Neural crest cell (in vitro differentiated cells): ENCODE results near the gene MYCBPAP. TPM values are rescaled to one million over a fixed set of nuclear protein-coding genes. Genes with fewer than 3 reads are reported as not detected.

ENCODE experiments used
- DNase-seq: peaks from one replicate; pipeline ENCODE4 v3.0.0; 2021; ENCODE audit warnings: low read depth, mixed read lengths, low spot score
- H3K27ac Mint-ChIP-seq: one replicate; pipeline ENCODE4 v1.8.0; 2021; ENCODE audit warnings: mild to moderate bottlenecking, mixed read lengths; ENCODE audit not compliant: unreplicated experiment
- H3K27me3 Mint-ChIP-seq: 2 replicates; pipeline ENCODE4 v1.8.0; 2021; ENCODE audit warnings: low read depth, mild to moderate bottlenecking, mixed read lengths
- H3K36me3 Mint-ChIP-seq: 2 replicates; pipeline ENCODE4 v1.8.0; 2021; ENCODE audit warnings: low read depth, mild to moderate bottlenecking, mixed read lengths
- H3K4me1 Mint-ChIP-seq: 2 replicates; pipeline ENCODE4 v1.8.0; 2021; ENCODE audit warnings: mixed read lengths
- H3K4me3 Mint-ChIP-seq: one replicate; pipeline ENCODE4 v1.8.0; 2021; ENCODE audit warnings: mild to moderate bottlenecking, mixed read lengths
- H3K9me3 Mint-ChIP-seq: 2 replicates; pipeline ENCODE4 v1.8.0; 2021; ENCODE audit warnings: mixed read lengths
- total RNA-seq: library from RNA; stranded (reverse); gene quantifications from 2 replicates; pipeline ENCODE4 v1.2.1, GENCODE V29; 2021
- TF ChIP-seq, protein P1 (sequence below): fragments of 200-600 bp; sonication (generic); conservative IDR thresholded peaks from 2 replicates; pipeline ENCODE4 v1.5.0; 2021; ENCODE audit warnings: antibody characterized with exemption, mild to moderate bottlenecking

MYCBPAP gene
- total RNA-seq, 1 donor from 2014 or later = 1.2 TPM

DNA sequence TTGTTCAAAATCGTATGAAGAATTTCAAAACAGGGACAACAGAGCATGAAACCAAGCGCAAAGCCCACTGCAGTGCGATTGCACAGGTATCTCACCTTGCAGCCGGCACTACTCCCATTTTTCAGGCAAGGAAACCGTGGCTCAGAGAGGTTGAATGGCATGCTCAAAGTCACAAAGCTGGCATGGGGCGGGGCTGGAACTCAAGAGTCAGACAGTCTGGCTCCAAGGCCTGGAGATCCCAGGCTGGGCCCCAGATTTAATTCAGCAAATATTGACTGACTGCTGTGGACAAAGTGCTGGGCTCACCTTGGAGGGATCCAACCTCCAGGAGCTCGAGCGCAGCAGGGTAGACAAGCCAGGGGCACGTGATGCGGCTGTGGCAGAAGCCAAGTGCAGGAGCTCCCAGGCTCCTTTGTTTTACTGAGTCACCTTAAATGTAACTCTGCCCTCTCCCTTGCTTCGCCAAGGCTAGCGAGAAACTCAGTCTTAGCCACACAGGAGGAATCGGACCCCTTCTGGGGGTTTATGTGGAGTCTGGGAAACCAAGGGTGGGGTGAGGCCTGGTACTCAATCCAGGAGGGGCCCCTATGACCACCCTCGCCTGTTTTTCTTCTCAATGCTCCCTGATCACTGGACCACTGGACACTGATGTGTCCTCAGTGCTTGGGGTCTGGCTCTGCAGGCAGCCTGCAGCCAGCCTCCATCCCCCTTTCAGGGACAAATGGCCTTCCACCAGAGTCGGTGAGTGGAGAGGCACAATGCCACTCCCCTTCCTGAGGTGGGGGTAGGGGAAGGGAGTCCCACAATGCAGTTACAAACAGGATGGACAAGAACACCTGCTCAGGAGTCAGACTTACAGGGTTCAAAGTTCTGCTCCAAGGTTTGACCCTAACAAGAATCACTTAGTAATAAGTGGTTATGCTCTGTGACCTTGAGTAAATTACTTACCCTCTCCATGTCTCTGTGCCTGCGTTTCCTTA, 34.8 kb downstream of the MYCBPAP start:
- no peak overlapping the region for H3K27ac Mint-ChIP-seq
- peaks cover 9% of the 10 kb centered on the region for H3K27me3 Mint-ChIP-seq
- TF ChIP-seq, protein P1, sequence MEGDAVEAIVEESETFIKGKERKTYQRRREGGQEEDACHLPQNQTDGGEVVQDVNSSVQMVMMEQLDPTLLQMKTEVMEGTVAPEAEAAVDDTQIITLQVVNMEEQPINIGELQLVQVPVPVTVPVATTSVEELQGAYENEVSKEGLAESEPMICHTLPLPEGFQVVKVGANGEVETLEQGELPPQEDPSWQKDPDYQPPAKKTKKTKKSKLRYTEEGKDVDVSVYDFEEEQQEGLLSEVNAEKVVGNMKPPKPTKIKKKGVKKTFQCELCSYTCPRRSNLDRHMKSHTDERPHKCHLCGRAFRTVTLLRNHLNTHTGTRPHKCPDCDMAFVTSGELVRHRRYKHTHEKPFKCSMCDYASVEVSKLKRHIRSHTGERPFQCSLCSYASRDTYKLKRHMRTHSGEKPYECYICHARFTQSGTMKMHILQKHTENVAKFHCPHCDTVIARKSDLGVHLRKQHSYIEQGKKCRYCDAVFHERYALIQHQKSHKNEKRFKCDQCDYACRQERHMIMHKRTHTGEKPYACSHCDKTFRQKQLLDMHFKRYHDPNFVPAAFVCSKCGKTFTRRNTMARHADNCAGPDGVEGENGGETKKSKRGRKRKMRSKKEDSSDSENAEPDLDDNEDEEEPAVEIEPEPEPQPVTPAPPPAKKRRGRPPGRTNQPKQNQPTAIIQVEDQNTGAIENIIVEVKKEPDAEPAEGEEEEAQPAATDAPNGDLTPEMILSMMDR = no peak

DNA sequence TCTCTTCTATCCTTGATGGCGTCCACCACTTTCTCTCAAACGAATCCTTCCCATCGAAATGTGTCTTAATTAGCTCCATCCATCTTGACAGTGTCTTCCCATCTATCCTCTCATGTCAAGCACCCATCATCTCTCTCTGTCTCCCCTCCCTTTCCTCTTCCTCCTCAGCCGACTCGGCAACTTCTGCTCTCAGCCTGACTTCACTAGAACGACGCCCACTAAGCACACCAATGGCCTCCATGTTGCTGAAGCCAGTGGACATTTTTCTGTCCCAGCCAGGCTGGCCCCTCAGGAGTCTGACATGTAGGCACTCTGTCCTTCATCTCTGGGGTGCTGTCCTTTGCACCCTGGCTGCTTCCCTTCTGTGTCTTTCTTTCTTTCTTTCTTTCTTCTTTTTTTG, 36.3 kb downstream of the MYCBPAP start:
- peak overlapping the region; percentile 85 for H3K4me3 Mint-ChIP-seq
- no peak for DNase-seq
- H3K27ac Mint-ChIP-seq = no peak overlapping the region
- H3K4me1 Mint-ChIP-seq = peaks cover 22% of the 10 kb centered on the region
- H3K36me3 Mint-ChIP-seq = no peaks in the 10 kb centered on the region
- TF ChIP-seq, protein P1 = no peak
- peaks cover 9% of the 10 kb centered on the region for H3K27me3 Mint-ChIP-seq
- no peaks in the 10 kb centered on the region for H3K9me3 Mint-ChIP-seq

More for the DNA sequence above, 34.8 kb downstream of the MYCBPAP start:
- H3K4me1 Mint-ChIP-seq = peaks cover 29% of the 10 kb centered on the region
- no peaks in the 10 kb centered on the region for H3K36me3 Mint-ChIP-seq
- no peak for DNase-seq
- H3K4me3 Mint-ChIP-seq = peak overlapping the region; percentile 85
- H3K9me3 Mint-ChIP-seq = no peaks in the 10 kb centered on the region

DNA sequence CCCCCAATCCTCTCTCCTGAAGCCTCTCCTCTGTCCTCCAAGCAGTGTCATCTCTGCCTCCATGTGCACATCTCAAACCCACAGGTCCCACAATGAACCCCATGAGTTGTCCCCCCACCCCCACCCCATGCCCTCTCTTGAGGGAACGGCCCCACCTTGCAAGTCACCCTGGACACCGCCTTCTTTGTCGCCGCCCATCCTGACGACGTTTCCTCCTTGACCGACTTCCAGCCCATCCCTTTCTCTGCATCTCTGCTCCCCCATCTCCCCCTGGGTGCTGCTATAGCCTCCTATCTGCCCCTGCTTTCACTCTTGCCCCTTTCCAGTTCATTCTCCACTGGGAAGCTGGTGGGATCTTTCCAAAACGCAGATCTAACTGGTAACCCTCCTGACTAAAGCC, 37.1 kb downstream of the MYCBPAP start:
- H3K4me1 Mint-ChIP-seq = peaks cover 25% of the 10 kb centered on the region

DNA sequence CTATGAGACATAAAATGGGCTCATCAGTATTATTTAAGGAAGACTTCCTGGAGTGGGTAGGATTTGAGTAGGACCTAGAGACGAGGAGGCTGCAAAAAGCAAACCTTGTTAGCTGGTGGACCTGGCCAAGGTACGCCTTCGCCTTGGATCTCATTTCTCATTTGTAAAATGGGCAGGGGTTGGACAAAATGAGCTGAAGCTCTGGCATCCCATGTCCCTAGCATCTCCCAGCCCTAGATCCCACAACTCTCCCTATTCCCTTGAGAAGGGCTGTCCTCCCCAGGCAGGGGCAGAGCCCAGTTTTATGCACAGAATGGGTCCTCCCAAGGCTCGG, 38.4 kb downstream of the MYCBPAP start:
- TF ChIP-seq, protein P1 = no peak
- Mint-ChIP-seq H3K9me3 (no peaks in the 10 kb centered on the region), H3K36me3 (no peaks in the 10 kb centered on the region), H3K27me3 (peaks cover 9% of the 10 kb centered on the region), H3K27ac (no peak overlapping the region), H3K4me1 (peaks cover 23% of the 10 kb centered on the region), H3K4me3 (peak overlapping the region; percentile 64)
- DNase-seq = no peak

More for the DNA sequence above, 37.1 kb downstream of the MYCBPAP start:
- Mint-ChIP-seq H3K27ac (no peak overlapping the region), H3K9me3 (no peaks in the 10 kb centered on the region), H3K36me3 (no peaks in the 10 kb centered on the region), H3K27me3 (peaks cover 9% of the 10 kb centered on the region), H3K4me3 (peak overlapping the region; percentile 76)
- TF ChIP-seq, protein P1 = no peak
- DNase-seq = no peak

DNA sequence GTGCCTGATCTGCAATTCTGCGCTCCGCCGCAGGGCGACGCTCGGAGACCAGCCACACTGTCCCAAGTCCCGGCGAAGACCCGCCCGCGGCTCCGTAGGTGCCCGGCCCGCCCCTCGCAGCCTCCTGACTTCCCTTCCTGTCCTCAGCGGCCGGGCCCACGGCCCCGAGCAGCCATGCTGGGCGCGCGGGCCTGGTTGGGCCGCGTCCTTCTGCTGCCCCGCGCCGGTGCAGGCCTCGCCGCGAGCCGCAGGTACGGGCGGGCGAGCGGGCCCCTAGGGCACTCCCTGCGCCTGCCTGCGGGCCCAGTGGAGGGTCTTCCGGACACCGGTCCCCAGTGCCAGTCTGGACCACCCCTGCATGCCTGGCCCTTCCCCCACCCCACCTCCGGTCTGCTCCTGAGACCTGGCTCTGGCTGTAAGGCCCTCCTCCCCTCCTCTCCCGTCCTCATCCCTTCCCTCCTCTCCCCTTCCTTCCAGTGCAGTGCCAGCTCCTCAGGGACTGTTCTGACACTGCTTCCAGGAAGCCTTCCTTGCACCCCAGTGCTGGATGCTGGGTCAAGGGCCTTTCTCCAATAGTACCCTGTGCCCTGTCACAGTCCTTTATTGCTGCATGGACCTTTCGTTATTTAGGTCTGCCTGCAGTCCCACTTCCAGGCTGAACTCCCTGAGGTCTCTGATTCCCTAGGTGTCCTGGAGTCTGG, 38.9 kb downstream of the MYCBPAP start, which contains the start of gene SPATA20:
TSS of gene SPATA20 (plus strand) at position 140 of the 701 bp plus-strand sequence. CDS start at position 175, 35 bp downstream.
- Mint-ChIP-seq H3K36me3 (no peaks in the 10 kb centered on the region), H3K27me3 (peaks cover 9% of the 10 kb centered on the region), H3K9me3 (no peaks in the 10 kb centered on the region), H3K4me3 (peak within 1 kb of the TSS; percentile 76), H3K27ac (no peak within 1 kb of the TSS), H3K4me1 (peaks cover 20% of the 10 kb centered on the region)
- TF ChIP-seq, protein P1 = peak; percentile 95
- peak; percentile 88 for DNase-seq
